ENCODE results near the gene ARPP21. TPM values are rescaled to one million over a fixed set of nuclear protein-coding genes. Genes with fewer than 3 reads are reported as not detected.

Gene ARPP21
- total RNA-seq, 1 experiment from 2014 or later = not detected

- peak; percentile 35; the same call in 1 of the 2 replicates for TF ChIP-seq FOXK1 (CRISPR knock-in tag; IDR thresholded peaks at IDR 0.05)
- TF ChIP-seq, protein P1, sequence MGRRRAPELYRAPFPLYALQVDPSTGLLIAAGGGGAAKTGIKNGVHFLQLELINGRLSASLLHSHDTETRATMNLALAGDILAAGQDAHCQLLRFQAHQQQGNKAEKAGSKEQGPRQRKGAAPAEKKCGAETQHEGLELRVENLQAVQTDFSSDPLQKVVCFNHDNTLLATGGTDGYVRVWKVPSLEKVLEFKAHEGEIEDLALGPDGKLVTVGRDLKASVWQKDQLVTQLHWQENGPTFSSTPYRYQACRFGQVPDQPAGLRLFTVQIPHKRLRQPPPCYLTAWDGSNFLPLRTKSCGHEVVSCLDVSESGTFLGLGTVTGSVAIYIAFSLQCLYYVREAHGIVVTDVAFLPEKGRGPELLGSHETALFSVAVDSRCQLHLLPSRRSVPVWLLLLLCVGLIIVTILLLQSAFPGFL (CRISPR knock-in tag; IDR thresholded peaks at IDR 0.05; ENCODE audit: borderline replicate concordance) = no peak
- TF ChIP-seq TEAD1 (CRISPR knock-in tag; IDR thresholded peaks at IDR 0.05) = no peak
- TF ChIP-seq USF2 (CRISPR knock-in tag; IDR thresholded peaks at IDR 0.05) = peak; percentile 29; the same call in 1 of the 2 replicates
- no peak for TF ChIP-seq E2F4 (CRISPR knock-in tag; IDR thresholded peaks at IDR 0.05; ENCODE audit: borderline replicate concordance, low read depth)
- TF ChIP-seq ZNF138 (CRISPR knock-in tag; conservative IDR thresholded peaks at IDR 0.05) = no peak
- TF ChIP-seq, protein P2, sequence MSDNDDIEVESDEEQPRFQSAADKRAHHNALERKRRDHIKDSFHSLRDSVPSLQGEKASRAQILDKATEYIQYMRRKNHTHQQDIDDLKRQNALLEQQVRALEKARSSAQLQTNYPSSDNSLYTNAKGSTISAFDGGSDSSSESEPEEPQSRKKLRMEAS (CRISPR knock-in tag; IDR thresholded peaks at IDR 0.05) = peak; percentile 54; the same call in 1 of the 2 replicates
Observed at GRCh38 chr3:35744419-35744818, 105.1 kb downstream of the ARPP21 start (continued).

- Mint-ChIP-seq H3K27ac (no peak overlapping the region), H3K27me3 (ENCODE audit: low read depth) (peaks cover 75% of the 10 kb centered on the region), H3K4me1 (peaks cover 16% of the 10 kb centered on the region), H3K36me3 (no peaks in the 10 kb centered on the region), H3K9me3 (no peaks in the 10 kb centered on the region), H3K4me3 (no peak overlapping the region)
- DNase-seq (ENCODE audit: low spot score) (no peak), ATAC-seq (no peak)
- POLR2A ChIA-PET = no interaction called here
- CTCF ChIA-PET = no interaction called here
- no peak for TF ChIP-seq GABPB1 (CRISPR knock-in tag; IDR thresholded peaks at IDR 0.05)
- TF ChIP-seq SOX15 (CRISPR knock-in tag; IDR thresholded peaks at IDR 0.05) = no peak
- no peak for TF ChIP-seq TP53 (CRISPR knock-in tag; IDR thresholded peaks at IDR 0.05)
- TF ChIP-seq, protein P3, sequence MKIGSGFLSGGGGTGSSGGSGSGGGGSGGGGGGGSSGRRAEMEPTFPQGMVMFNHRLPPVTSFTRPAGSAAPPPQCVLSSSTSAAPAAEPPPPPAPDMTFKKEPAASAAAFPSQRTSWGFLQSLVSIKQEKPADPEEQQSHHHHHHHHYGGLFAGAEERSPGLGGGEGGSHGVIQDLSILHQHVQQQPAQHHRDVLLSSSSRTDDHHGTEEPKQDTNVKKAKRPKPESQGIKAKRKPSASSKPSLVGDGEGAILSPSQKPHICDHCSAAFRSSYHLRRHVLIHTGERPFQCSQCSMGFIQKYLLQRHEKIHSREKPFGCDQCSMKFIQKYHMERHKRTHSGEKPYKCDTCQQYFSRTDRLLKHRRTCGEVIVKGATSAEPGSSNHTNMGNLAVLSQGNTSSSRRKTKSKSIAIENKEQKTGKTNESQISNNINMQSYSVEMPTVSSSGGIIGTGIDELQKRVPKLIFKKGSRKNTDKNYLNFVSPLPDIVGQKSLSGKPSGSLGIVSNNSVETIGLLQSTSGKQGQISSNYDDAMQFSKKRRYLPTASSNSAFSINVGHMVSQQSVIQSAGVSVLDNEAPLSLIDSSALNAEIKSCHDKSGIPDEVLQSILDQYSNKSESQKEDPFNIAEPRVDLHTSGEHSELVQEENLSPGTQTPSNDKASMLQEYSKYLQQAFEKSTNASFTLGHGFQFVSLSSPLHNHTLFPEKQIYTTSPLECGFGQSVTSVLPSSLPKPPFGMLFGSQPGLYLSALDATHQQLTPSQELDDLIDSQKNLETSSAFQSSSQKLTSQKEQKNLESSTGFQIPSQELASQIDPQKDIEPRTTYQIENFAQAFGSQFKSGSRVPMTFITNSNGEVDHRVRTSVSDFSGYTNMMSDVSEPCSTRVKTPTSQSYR (CRISPR knock-in tag; IDR thresholded peaks at IDR 0.05) = no peak
- TF ChIP-seq IRF1 (CRISPR knock-in tag; IDR thresholded peaks at IDR 0.05) = no peak
- no peak for TF ChIP-seq GRHL2 (CRISPR knock-in tag; IDR thresholded peaks at IDR 0.05; ENCODE audit: insufficient replicate concordance, severe bottlenecking)
- no peak for TF ChIP-seq AFF4 (CRISPR knock-in tag; IDR thresholded peaks at IDR 0.05; ENCODE audit: borderline replicate concordance)
Observed at GRCh38 chr3:35745351-35745750, 106.0 kb downstream of the ARPP21 start.

Data from WTC11 (cell line).